T47D (cell line): ENCODE measurements around the gene GUCD1.

ENCODE experiments used
- DNase-seq, 2 experiments: peaks; one replicate each; pipeline versions ENCODE4 v3.0.0 to v3.0.0-alpha.2; 2011 to 2012; ENCODE audit warnings: low read depth in 1 of 2, low spot score in 1 of 2
- JUND ChIP-seq: IDR thresholded peaks from 2 replicates; pipeline ENCODE4 v1.6.1; 2012; ENCODE audit warnings: low read depth
- in situ Hi-C: cut with HindIII; loops from 2 replicates; pipeline ENCODE4 v1.10.0; 2016; ENCODE audit warnings: low sequenced_read_pairs, low pct_unique_long_range_greater_than_20kb

GUCD1 gene

DNA sequence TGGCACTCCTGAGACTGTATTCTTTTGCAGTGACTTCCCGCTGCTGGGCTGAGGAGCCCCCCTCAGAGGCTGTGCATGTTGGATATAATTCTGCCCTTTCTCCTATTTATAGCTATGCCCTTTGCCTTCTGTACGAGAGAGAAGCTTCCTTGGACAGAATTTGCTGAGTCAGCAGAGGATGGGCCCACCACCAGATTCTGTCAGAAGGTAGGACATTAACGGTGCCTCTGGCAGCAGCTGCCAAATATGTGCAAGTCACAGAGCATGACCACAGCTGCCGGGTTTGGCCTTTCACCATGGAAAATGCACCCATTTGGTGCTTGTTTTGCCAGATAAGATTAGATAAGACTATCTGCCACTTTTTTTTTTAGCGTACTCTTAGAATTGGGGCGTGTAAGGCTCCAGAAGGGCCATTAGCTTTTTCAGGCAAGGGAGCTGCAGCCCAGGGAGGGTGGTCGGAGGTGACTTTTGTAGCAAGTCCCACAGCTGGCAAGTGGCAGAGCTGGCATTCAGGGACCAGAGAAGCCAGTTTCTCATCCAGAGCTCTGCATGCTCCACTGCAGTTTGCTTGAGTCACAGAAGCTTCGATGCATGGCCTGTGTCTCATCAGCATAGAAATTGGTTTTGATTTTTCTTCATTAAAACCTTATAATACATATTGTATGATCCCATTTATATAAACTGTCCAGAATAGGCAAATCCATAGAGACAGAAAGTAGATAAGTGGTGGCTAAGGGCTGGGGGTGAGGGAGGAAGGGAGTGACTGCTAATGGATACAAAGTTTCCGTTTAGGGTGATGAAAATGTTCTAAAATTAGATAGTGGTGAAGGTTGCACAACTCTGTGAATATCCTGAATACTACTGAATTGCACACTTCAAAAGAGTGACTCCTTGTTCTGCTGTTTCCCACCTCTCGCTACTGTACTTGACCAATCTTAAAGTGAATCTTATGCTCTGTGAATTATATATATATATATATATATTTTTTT is 44.0 kb downstream of the GUCD1 start:
- in situ Hi-C loops: no loop called here
- no peak for DNase-seq
- no peak for TF ChIP-seq JUND

DNA sequence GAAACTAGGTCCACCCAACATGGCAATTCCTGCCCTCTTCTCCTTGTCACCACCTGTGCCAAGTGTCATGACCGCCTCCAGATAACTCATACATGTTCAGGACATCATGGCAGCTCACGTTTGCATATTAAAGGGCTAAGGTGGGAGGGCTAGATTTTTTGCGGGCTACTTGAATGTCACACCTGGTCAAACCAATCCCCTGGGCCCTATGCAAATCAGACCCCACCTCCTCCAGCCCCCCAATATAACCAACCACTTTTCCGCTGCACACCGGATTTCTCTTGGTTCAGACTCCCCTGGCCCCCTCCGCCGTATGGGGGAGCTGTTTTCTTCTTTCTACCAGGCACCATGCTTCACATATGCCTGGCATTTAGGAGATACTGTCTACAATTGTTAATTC is 47.2 kb downstream of the GUCD1 start:
- no peak for DNase-seq
- in situ Hi-C loops: no loop called here
- TF ChIP-seq JUND: no peak

DNA sequence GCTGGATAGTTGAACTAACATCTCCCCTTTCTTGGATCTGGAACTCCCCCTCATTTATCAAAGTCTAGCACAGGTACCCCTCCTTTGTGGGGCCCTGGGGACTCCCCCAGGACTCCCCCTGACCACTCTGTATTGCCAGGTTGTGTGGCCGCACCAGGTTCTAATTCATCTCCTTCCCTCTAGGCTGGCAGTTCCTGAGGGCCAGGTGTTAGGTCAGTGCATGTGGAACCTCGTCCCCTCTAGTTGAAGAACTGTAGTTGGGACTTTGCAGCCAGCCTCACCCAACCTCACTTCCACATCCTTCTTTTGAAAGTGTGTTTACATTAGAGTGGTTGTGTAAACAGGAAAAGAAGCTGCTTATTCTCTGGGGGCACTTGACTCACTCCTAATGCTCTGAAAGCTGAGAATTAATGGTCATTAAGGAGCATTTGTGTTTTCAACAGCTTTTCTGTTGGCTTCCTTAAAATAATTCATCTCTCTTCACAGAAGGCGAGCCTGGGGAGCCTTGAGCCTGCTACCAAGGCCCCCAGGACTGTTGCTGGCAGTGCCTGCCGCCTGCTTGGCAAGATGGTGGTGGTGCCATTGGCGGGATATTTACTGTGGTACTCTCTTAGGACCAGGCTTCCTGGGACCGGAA is 48.0 kb downstream of the GUCD1 start:
- DNase-seq: no peak
- no peak for TF ChIP-seq JUND
- in situ Hi-C loops: no loop called here

DNA sequence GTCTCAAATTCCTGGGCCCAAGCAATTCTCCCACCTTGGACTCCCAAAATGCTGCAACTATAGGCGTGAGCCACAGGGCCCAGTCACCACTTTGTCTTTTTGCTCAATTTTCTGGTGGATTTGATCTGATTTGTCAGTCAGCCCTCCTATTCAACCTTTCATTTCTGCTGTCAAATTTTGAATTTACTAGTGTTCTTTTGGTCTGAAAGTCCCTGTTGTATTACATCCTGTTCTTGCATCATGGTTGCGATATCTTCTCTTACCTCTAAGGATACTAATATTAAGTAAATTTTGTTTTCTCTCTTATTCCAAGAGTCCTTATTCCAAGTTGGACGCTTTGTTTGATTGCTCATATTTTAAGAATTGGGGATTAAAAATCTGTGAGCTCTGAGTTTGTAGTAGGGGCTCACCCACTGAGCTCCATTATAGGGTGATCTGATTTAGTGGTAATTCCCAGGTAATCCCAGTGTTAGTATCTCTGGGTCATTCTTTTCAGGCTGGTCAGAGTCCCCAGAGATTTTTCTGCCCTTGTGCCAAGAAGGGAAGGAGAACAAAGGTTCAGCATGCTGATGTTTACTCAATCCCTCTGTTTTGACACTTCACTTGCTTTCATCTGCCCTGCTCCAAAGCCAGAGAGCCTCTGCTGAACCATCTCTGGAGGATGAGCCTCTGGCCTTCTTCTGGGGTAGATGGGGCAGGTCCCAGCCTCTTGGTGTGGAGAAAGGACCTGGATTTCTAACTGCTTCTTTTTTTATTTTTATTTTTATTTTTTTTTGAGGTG is 49.8 kb downstream of the GUCD1 start:
- TF ChIP-seq JUND: no peak
- in situ Hi-C loops: no loop called here
- no peak for DNase-seq

DNA sequence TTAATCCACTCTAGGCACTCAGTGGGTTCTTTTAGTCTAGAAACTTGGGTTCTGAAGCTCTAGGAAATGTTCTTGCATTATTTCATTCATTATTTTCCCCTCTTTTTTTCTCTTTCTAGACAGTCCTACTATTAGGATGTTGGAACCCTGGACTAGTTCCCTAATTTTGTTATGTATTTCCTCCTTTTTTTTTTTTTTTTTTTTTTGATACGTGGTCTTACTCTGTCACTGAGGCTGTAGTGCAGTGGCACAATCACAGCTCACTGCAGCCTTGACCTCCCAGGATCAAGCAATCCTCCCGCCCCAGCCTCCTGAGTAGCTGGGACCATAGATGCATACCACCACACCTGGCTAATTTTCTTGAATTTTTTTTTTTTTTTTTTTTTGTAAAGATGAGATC is 50.4 kb downstream of the GUCD1 start:
- no peak for DNase-seq
- TF ChIP-seq JUND: no peak
- in situ Hi-C loops: no loop called here

DNA sequence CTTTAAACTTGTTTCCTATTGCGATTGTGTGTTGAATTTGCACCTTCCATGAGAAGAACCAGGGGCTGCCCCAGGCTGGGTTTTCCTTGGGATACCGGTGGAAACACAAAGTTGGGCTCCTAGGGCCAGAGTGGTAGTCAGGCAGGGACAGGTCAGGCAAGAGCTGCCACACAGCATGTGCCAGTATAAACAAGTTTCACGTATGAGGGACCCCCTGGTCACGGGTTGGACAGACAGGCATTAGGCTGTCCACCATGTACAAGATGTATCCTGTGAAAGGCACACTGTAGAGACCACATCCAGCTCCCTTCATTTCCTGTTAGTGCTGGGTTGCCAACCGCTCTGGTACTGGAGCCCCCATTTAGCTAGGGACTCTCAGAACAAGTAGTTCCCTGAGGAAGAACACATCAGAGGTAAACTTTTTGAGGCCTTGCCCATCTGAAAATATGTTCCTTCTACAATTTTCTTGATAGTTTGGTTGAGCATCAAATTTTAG is 51.0 kb downstream of the GUCD1 start:
- in situ Hi-C loops: no loop called here
- DNase-seq: no peak
- TF ChIP-seq JUND: no peak

DNA sequence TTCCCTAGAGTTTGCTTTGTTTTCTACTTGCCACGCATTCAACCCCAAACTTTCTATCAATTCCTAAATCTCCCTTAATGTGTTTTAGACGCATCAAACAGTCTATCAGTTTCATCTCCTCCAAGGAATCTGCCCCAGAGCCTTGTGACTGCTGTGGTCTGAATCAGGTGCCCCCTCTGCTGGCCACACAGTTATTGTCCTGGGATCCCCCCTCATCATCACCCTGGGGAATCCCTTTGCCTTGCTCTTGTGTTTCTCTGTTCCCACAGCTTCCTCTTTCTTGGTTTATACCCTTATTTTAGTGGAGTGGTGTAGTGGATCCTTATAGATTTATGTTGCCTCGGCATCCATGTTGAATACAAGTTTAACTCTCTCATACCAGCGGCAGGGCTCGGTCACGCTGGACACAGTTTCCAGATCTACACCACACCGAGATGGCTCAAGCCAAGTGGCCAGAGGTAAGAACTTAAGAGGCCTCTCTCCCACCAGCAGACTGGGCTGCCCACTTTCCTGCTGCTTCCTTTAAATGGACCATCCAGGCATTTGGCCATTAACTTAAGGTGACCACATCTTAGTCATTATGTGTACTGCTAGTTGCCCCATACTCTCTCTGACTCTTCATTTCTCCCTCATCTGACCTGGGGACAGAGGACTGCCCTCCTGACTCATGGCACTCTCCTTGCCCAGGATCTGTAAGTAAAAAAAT is 51.6 kb downstream of the GUCD1 start:
- DNase-seq: peak; percentile 16 to 54
- no peak for TF ChIP-seq JUND
- in situ Hi-C loops: no loop called here

DNA sequence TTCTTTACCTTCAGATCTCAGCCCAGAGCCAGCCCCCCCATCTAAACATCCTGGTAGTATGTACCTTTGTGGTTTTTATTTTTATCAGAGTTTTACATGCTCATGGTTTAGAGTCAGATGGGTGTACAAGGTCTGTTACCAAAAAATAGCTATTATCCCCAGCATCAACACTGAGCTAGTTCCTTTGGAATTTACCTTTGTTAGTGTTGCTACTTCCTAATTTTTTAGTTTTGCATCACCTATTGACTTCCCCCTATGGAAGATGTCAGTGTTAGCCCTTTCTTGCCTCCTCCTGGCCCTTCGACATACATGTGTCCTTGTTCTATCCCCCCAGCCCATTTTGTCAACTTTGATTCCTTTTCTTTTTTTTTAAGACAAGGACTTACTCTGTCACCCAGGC is 52.4 kb downstream of the GUCD1 start:
- no peak for DNase-seq
- TF ChIP-seq JUND: no peak
- in situ Hi-C loops: no loop called here

DNA sequence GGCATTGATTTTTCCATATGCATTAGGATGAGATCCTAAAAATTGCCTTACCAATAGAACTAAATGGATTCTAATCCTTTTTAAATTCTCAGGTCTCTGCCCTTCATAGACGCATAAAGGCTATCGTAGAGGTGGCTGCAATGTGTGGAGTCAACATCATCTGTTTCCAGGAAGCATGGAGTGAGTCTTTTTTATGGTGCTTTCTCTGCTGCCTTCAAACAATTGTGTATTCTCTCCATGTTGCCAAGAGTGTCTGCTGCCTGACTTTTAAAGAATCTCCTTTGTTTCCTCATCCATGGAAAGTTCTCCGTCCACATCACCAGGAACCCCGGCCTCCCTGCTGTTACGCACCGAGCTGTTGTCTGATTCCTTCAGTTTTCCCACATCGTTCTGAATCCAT is 52.9 kb downstream of the GUCD1 start:
- in situ Hi-C loops: no loop called here
- TF ChIP-seq JUND: no peak
- no peak for DNase-seq

DNA sequence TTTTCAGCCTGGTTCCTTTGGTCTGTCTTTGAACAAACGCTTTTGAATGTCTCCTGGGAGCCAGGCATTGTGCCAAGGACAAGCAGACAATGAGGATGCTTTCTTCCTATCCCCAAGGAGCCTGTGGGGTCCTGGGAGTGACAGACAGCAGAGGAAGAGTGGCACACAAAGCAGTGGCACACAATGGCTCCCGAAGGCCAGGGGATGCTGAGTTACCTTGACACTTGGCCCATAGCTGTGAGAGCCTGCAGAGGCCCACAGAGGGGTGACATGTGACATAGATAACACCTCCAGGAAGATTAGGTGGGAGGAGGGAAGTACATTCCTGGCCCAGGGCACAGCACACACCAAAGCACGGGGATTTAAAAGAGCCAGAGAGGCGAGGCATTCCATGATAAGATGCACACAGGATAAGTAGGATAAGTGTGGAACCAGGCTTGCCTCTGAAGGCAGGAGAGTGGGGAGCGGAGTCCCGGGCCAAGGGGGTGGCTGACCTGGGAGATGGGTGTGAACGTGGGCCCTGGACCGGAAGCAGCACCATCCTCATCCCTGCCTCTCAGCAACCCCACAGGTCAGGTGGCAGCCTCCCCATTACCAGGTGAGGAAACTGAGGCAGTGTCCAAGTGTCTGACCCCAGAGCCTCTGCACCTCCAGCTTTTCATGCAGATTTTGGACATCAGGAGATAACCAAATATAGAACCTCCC is 53.5 kb downstream of the GUCD1 start:
- no peak for DNase-seq
- TF ChIP-seq JUND: no peak
- in situ Hi-C loops: no loop called here

DNA sequence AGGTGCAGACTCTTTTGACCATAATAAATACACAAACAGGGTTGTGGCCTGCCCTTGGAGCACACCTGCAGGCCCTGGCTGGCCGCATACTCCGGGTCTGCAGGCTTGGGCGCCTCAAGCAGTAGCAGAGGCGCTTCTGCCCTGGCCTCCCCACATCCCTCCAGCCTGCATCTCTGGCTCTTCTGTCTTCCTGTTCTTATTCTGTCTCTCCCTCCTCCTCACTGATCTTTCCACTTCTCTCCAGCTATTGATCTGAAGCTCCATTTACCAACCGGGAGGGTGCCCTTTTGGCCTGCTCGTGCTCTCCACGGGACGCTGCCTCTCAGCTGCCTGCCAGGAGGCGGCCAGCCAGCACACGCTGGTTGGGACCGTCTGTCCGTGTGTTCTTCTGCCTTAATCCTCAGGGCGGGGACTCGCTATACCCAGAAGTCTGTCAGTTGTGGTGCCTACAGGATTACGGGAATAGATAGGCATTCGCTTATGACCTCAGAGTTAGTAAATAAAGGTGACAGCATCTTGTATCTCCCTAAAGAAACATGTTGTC is 54.6 kb downstream of the GUCD1 start:
- no peak for DNase-seq
- no peak for TF ChIP-seq JUND
- in situ Hi-C loops: no loop called here
